ENCODE results near the gene AFF3.

DNA sequence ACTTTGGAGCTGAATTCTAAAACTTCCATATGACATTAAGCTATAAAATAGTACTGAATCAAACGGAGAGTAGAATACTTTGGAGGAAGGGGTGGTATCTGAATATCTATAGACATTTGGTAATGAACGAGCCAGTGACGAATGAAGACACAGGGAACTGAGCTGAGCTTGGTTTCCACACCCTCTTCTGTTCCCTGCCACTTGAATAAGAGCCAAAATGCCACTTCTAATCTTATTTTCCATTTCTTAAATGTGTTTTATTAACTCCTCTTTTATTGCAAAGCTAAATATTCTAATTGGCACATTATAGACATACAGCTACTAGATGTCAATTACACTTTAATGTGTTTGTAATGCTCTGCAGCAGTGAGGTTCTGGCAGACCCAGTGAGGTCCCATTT, 76.1 kb downstream of the AFF3 start:
- TF ChIP-seq, protein P1, sequence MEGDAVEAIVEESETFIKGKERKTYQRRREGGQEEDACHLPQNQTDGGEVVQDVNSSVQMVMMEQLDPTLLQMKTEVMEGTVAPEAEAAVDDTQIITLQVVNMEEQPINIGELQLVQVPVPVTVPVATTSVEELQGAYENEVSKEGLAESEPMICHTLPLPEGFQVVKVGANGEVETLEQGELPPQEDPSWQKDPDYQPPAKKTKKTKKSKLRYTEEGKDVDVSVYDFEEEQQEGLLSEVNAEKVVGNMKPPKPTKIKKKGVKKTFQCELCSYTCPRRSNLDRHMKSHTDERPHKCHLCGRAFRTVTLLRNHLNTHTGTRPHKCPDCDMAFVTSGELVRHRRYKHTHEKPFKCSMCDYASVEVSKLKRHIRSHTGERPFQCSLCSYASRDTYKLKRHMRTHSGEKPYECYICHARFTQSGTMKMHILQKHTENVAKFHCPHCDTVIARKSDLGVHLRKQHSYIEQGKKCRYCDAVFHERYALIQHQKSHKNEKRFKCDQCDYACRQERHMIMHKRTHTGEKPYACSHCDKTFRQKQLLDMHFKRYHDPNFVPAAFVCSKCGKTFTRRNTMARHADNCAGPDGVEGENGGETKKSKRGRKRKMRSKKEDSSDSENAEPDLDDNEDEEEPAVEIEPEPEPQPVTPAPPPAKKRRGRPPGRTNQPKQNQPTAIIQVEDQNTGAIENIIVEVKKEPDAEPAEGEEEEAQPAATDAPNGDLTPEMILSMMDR (conservative IDR thresholded peaks at IDR 0.05; ENCODE audit: low read depth, low read length), result no peak
- no peak for TF ChIP-seq EZH2 (IDR thresholded peaks at IDR 0.05; ENCODE audit: borderline replicate concordance, low read depth, low read length, poor library complexity, severe bottlenecking)

All from A673 (cell line).